ENCODE measurements around the gene GREB1L.

- TF ChIP-seq CTCF (conservative IDR thresholded peaks at IDR 0.05) (no peak), ZFX (IDR thresholded peaks at IDR 0.05) (no peak)
These were observed 260.6 kb downstream of the GREB1L start for GRCh38 chr18:21502661-21503060.
